HCT116 (cell line): ENCODE data around the gene F11. TPM values are rescaled to one million over a fixed set of nuclear protein-coding genes. Genes with fewer than 3 reads are reported as not detected.

ENCODE experiments used
- ATAC-seq: fragments of 200-7000 bp; cut with Tn5 transposase; 2 replicates; pipeline ENCODE4 v1.9.1; 2020; ENCODE audit warnings: mild to moderate bottlenecking, moderate library complexity
- BruUV-seq: library from RNA; stranded (reverse); fragments of 400-500 nt; replicated peaks from 2 replicates; lab custom pipeline; 2021; lab: Mats Ljungman, UMichigan
- CTCF ChIA-PET: fragments of 300-600 bp; sonication (Branson Sonifier 250); formaldehyde crosslinking; loops from one replicate; lab custom pipeline; 2021; ENCODE audit warnings: antibody characterized with exemption; lab: Charles Lee
- POLR2A ChIA-PET: fragments of 300-600, 350-600 bp; sonication (Branson Sonifier 250); formaldehyde crosslinking; loops from one replicate; lab custom pipeline; 2021; ENCODE audit warnings: antibody characterized with exemption; lab: Charles Lee
- RAD21 ChIA-PET, 2 experiments: fragments of 300-600 bp; sonication (Branson Sonifier 250); formaldehyde crosslinking; loops; one replicate each; lab custom pipeline; 2023; ENCODE audit warnings: low total read pairs in 2 of 2; ENCODE audit not compliant: uncharacterized antibody in 2 of 2, unreplicated experiment in 2 of 2, low non-redundant PET in 1 of 2; lab: Charles Lee
- DNase-seq: peaks from one replicate; pipeline ENCODE4 v3.0.0-alpha.2; 2010; ENCODE audit warnings: low read depth, low spot score
- H2AFZ ChIP-seq: fragments of 200-600 bp; shearing (Covaris generic), sonication (generic); 2 replicates; pipeline ENCODE4 v1.6.1; 2017; ENCODE audit warnings: low read depth, mixed run types, mixed read lengths, antibody characterized with exemption, low read length; ENCODE audit not compliant: poor library complexity, severe bottlenecking
- H3K27ac ChIP-seq: 2 replicates; pipeline ENCODE4 v1.5.1; 2012; ENCODE audit warnings: low read depth, low read length
- H3K27me3 ChIP-seq: fragments of 200-600 bp; sonication (generic); 2 replicates; pipeline ENCODE4 v1.6.1; 2016; ENCODE audit warnings: mixed run types, low read length, mixed read lengths; ENCODE audit not compliant: insufficient read depth
- H3K36me3 ChIP-seq, 2 experiments: fragments of 200-500 bp in 1 of 2; fragments of 200-600 bp in 1 of 2; sonication (Bioruptor generic) in 1 of 2; sonication (generic) in 1 of 2; 2 replicates each; pipeline versions ENCODE4 v1.5.1 to v1.6.1; 2014 to 2016; ENCODE audit warnings: low read length in 2 of 2, inconsistent platforms in 1 of 2, mixed read lengths in 1 of 2, mixed run types in 1 of 2; ENCODE audit not compliant: insufficient read depth in 2 of 2, control insufficient read depth in 1 of 2
- H3K4me1 ChIP-seq, 2 experiments: fragments of 200-600 bp in 1 of 2; sonication (generic) in 1 of 2; 2 replicates each; pipeline versions ENCODE4 v1.5.1 to v1.6.1; 2012 to 2017; ENCODE audit warnings: low read length in 2 of 2, inconsistent platforms in 1 of 2, mild to moderate bottlenecking in 1 of 2, mixed read lengths in 1 of 2, mixed run types in 1 of 2, moderate library complexity in 1 of 2; ENCODE audit not compliant: insufficient read depth in 2 of 2, control insufficient read depth in 1 of 2
- H3K4me2 ChIP-seq: fragments of 200-600 bp; sonication (generic); 2 replicates; pipeline ENCODE4 v1.6.1; 2017; ENCODE audit warnings: mixed run types, low read length, mixed read lengths
- H3K4me3 ChIP-seq, 2 experiments: fragments of 200-600 bp in 1 of 2; sonication (generic) in 1 of 2; replicated peaks in 1 of 2; 2 replicates each; pipeline ENCODE4 v1.5.1; 2011 to 2016; ENCODE audit warnings: low read length in 2 of 2, control low read depth in 1 of 2, low read depth in 1 of 2, mild to moderate bottlenecking in 1 of 2, mixed read lengths in 1 of 2, mixed run types in 1 of 2
- H3K79me2 ChIP-seq: fragments of 200-600 bp; sonication (generic); 2 replicates; pipeline ENCODE4 v1.6.1; 2017; ENCODE audit warnings: mild to moderate bottlenecking, mixed run types, low read length, moderate library complexity, mixed read lengths; ENCODE audit not compliant: insufficient read depth
- H3K9ac ChIP-seq: fragments of 200-600 bp; sonication (generic); 2 replicates; pipeline ENCODE4 v1.6.1; 2016; ENCODE audit warnings: low read length, mixed read lengths
- H3K9me2 ChIP-seq: fragments of 200-600 bp; sonication (generic), shearing (Covaris generic); 2 replicates; pipeline ENCODE4 v1.6.1; 2017; ENCODE audit warnings: mixed run types, mild to moderate bottlenecking, moderate library complexity; ENCODE audit not compliant: insufficient read depth
- H3K9me3 ChIP-seq, 2 experiments: fragments of 200-500 bp in 1 of 2; fragments of 200-600 bp in 1 of 2; sonication (Bioruptor generic) in 1 of 2; sonication (generic) in 1 of 2; 2 replicates each; pipeline ENCODE4 v1.6.1; 2014 to 2017; ENCODE audit warnings: low read length in 2 of 2, mixed read lengths in 2 of 2, inconsistent platforms in 1 of 2, low read depth in 1 of 2, mild to moderate bottlenecking in 1 of 2, mixed run types in 1 of 2, moderate library complexity in 1 of 2; ENCODE audit not compliant: control insufficient read depth in 1 of 2, insufficient read depth in 1 of 2
- H4K20me1 ChIP-seq: fragments of 200-600 bp; sonication (generic), shearing (Covaris generic); 2 replicates; pipeline ENCODE4 v1.6.1; 2017; ENCODE audit warnings: mixed run types, mild to moderate bottlenecking, moderate library complexity; ENCODE audit not compliant: insufficient read depth
- SIN3A ChIP-seq: IDR thresholded peaks from 2 replicates; pipeline ENCODE4 v1.6.1; 2012; ENCODE audit warnings: low read depth
- TCF7L2 ChIP-seq: IDR thresholded peaks from 2 replicates; pipeline ENCODE4 v1.7.0; 2011; ENCODE audit warnings: borderline replicate concordance, inconsistent platforms; ENCODE audit not compliant: insufficient read depth, insufficient read length; ENCODE audit errors: extremely low read depth
- intact Hi-C: fragments of 100-400 bp; cut with micrococcal nuclease; formaldehyde crosslinking; loops from 2 replicates; pipeline ENCODE4 v1.10.0; 2022
- total RNA-seq: library from RNA; stranded (reverse); gene quantifications from one replicate; pipeline ENCODE4 v1.2.1, GENCODE V29; 2021; ENCODE audit not compliant: unreplicated experiment

F11 gene
- total RNA-seq, 1 experiment from 2014 or later, result not detected

GRCh38 chr4:186286581-186286980 lies 20.6 kb downstream of the F11 start:
- BruUV-seq, result no TSS peak
- ChIA-PET RAD21 (no interaction called here), POLR2A (no interaction called here), CTCF (no interaction called here)
- H3K9me3 ChIP-seq, result no peaks in the 10 kb centered on the region
- TF ChIP-seq TCF7L2, result no peak
- no peaks in the 10 kb centered on the region for H3K27me3 ChIP-seq
- no peak overlapping the region for H3K4me2 ChIP-seq
- H3K79me2 ChIP-seq, result no peaks in the 10 kb centered on the region
- no peak overlapping the region for H3K9ac ChIP-seq
- ATAC-seq (no peak), DNase-seq (no peak)
- no peak overlapping the region for H3K4me3 ChIP-seq
- no peaks in the 10 kb centered on the region for H4K20me1 ChIP-seq
- no peak overlapping the region for H3K27ac ChIP-seq
- intact Hi-C loops, result no loop called here
- H3K36me3 ChIP-seq, result no peaks in the 10 kb centered on the region
- no peaks in the 10 kb centered on the region for H3K4me1 ChIP-seq
- no peak overlapping the region for H2AFZ ChIP-seq
- no peaks in the 10 kb centered on the region for H3K9me2 ChIP-seq

GRCh38 chr4:186291256-186291890 lies 25.4 kb downstream of the F11 start:
- Histone ChIP-seq H3K4me3 (no peak overlapping the region), H3K9ac (no peak overlapping the region), H4K20me1 (no peaks in the 10 kb centered on the region), H3K79me2 (no peaks in the 10 kb centered on the region), H3K36me3 (no peaks in the 10 kb centered on the region), H3K27ac (no peak overlapping the region), H3K27me3 (no peaks in the 10 kb centered on the region), H2AFZ (no peak overlapping the region), H3K9me2 (no peaks in the 10 kb centered on the region), H3K4me1 (no peaks in the 10 kb centered on the region), H3K9me3 (no peaks in the 10 kb centered on the region), H3K4me2 (no peak overlapping the region)
- ChIA-PET POLR2A (no interaction called here), RAD21 (no interaction called here), CTCF (no interaction called here)
- no peak for ATAC-seq
- no peak for DNase-seq
- intact Hi-C loops, result loop anchor here (10.0 kb wide), 1 partner anchor 263 kb away; the partner anchor contains the start of gene MTNR1A
- BruUV-seq, result no TSS peak
- TF ChIP-seq SIN3A, result no peak
